Measurements from ENCODE around the gene CFAP251.
"Not testable (repeated sequence)": the region's sequence is repeated elsewhere in the genome, so short reads cannot be mapped to it uniquely, and the experiment has no call there.

Gene CFAP251

GRCh38 chr12:121926874-121927706, 8.7 kb downstream of the CFAP251 start:
- TF ChIP-seq, protein P1, sequence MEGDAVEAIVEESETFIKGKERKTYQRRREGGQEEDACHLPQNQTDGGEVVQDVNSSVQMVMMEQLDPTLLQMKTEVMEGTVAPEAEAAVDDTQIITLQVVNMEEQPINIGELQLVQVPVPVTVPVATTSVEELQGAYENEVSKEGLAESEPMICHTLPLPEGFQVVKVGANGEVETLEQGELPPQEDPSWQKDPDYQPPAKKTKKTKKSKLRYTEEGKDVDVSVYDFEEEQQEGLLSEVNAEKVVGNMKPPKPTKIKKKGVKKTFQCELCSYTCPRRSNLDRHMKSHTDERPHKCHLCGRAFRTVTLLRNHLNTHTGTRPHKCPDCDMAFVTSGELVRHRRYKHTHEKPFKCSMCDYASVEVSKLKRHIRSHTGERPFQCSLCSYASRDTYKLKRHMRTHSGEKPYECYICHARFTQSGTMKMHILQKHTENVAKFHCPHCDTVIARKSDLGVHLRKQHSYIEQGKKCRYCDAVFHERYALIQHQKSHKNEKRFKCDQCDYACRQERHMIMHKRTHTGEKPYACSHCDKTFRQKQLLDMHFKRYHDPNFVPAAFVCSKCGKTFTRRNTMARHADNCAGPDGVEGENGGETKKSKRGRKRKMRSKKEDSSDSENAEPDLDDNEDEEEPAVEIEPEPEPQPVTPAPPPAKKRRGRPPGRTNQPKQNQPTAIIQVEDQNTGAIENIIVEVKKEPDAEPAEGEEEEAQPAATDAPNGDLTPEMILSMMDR (conservative IDR thresholded peaks at IDR 0.05; ENCODE audit: low read depth, low read length): no peak
- DNase-seq (ENCODE audit: low read depth): no peak
- H3K4me3 ChIP-seq (ENCODE audit: low read depth, low read length): no peak overlapping the region

- DNase-seq (ENCODE audit: low read depth): no peak
- TF ChIP-seq, protein P1 (conservative IDR thresholded peaks at IDR 0.05; ENCODE audit: low read depth, low read length): no peak
These were observed 9.4 kb downstream of the CFAP251 start for GRCh38 chr12:121927813-121928212.

DNA sequence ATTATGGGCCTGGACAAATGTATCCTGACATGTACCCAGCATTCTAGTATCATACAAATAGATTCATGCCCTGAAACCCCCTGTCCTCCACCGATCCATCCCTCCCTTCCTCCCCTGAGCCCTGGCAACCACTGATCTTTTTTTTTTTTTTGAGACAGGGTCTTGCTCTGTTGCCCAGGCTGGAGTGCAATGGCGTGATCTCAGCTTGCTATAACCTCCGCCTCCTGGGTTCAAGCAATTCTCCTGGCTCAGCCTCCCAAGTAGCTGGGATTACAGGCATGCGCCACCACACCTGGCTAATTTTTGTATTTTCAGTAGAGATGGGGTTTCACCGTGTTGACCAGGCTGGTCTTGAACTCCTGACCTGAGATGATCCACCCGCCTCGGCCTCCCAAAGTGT, 11.2 kb downstream of the CFAP251 start:
- not testable (repeated sequence) for DNase-seq (ENCODE audit: low read depth); H3K4me3 ChIP-seq (ENCODE audit: low read depth, low read length)

More at GRCh38 chr12:121927813-121928212, 9.4 kb downstream of the CFAP251 start:
- H3K4me3 ChIP-seq (ENCODE audit: low read depth, low read length): no peak overlapping the region

- TF ChIP-seq, protein P1 (conservative IDR thresholded peaks at IDR 0.05; ENCODE audit: low read depth, low read length): no peak
- DNase-seq (ENCODE audit: low read depth): no peak
- H3K4me3 ChIP-seq (ENCODE audit: low read depth, low read length): no peak overlapping the region
These were observed 12.5 kb downstream of the CFAP251 start for GRCh38 chr12:121930862-121931261.

GRCh38 chr12:121932176-121932536, 13.8 kb downstream of the CFAP251 start:
- TF ChIP-seq, protein P1 (conservative IDR thresholded peaks at IDR 0.05; ENCODE audit: low read depth, low read length): no peak
- DNase-seq (ENCODE audit: low read depth): no peak
- H3K4me3 ChIP-seq (ENCODE audit: low read depth, low read length): no peak overlapping the region

GRCh38 chr12:121932914-121933521, 14.6 kb downstream of the CFAP251 start:
- no peak for DNase-seq (ENCODE audit: low read depth)
- TF ChIP-seq, protein P1 (conservative IDR thresholded peaks at IDR 0.05; ENCODE audit: low read depth, low read length): no peak
- H3K4me3 ChIP-seq (ENCODE audit: low read depth, low read length): no peak overlapping the region

- TF ChIP-seq, protein P1 (conservative IDR thresholded peaks at IDR 0.05; ENCODE audit: low read depth, low read length): peak; percentile 14
- no peak overlapping the region for H3K4me3 ChIP-seq (ENCODE audit: low read depth, low read length)
- peak; percentile 53 for DNase-seq (ENCODE audit: low read depth)
These were observed 15.3 kb downstream of the CFAP251 start for GRCh38 chr12:121933522-121934308.
